ENCODE results near the gene ZNF329.

Gene ZNF329

DNA sequence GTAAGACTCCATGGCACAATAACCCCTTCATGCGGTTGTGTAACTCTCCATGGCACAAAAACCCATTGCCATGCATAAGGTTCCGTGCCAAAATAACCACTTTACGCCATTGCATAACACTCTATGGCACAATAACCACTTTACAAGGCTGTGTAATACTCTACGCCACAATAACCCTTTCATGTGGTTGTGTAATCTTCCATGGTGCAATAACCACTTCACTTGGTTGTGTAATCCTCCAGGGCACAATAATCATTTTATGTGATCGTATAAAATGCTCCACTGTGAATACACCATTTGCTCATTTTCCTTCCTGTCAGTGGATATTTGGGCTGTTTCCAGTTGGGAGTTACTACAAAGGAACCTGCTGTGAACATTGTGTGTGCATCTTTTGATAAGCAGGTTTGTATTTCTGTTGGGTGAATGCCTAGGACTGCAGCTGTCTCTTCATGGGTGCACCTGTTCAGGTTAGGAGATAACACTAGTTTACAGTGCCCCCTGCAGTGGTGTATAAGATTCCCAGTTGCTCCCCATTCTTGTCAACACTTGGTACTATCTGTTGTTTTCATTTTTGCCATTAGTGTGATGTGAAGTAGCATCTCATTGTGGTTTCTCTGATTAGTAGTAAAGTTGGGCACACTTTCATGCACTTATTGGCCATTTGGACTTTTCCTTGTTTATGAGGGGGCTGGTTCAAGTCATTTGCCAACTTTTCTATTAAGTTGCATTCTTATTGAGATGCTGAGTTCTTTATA is 31.4 kb downstream of the ZNF329 start:
- DNase-seq, result no peak

DNA sequence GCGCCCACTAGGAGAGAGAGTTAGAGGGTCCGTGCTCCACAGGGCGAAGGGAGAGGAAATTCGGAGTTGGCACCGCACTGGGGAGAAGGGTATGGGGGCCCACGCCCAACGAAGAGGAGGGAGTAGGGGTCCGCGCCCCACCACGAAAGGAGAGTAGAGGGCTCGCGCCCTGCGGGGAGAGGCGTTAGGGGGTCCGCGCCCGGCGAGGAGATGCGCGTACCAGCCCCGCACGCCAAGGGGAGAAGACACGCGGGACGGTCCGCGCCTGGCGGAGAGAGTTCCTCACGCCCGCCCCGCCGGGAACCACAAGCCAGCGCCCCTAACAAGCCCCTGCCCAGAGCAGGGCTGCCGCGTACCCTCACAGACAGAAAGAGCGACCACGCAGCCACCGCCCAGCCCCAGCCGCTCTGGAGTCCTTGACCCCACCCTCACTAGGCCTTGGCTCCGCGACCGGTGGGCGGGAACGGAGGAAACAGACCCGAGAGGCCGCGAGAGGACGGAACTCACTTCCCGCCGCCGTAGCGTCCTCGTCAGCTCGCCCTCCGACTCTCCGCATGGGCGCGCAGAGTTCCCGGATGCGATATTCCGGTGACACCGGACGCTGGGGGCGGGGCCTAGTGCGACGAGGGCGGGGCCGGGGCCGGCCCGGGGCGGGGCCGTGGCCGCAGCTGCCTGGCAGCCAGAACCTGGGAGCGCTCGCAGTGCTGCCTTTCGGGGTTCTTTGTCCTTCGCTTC is 32.6 kb downstream of the ZNF329 start:
- DNase-seq, result no peak

DNA sequence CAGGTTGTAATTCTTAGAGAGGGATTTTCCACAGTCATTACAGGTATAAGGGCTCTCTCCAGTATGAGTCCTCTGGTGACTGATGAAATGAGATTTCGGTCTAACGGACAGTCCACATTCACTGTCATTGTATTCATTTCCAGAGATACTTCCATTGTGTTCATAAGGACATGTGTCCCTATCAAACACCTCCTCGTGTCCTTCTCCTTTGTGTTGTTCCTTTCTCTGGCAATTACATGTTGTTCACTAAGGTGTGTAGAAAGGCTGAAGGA is 42.1 kb downstream of the ZNF329 start:
- DNase-seq, result no peak

DNA sequence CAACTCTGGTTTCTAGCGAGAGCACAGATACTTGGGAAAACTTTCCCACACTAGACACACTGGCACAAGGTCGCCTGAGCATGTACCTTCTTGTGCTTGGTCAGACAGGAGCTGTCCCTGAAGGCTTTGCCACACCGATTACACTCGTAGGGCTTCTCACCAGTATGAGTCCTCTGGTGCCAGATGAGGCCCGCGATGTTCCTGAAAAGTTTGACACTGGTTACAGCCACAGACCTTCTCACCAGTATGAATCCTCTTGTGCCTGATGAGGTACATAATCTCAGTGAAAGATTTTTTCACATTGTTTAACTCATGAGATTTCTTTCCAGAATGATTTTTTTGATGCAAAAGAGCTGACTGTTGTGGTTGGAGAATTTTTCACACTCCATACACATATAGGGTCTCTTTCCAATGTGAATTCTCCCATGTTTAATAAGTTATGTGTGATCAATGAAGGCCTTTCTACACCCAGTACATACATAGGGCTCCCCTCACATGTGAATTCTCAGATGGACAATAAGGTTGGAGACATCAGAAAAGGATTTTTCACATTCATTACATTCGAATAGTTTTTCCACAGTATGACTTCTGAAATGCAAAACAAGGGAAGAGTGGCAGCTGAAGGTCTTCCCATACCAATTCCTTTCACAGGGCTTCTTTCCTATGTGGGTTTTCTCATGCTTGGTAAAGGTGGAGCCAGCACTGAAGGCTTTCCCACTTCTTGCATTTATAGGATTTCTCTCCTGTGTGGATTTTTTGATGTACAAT is 42.6 kb downstream of the ZNF329 start:
- DNase-seq, result no peak

DNA sequence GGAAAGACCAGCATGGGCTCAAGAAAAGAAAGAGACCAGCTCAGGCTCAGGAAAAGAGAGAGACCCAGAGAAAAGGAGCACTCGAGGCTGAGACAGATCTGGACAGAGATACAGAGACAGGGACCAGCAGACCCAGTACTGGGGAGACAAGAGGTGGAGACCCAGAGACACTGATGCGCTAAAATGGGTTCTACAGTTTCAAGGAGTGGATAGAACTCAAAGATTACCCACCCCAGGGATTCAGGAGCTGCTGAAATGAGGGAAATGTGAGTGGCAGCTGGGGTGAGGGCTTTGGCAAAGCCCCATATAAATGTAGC is 51.9 kb downstream of the ZNF329 start:
- no peak for DNase-seq

DNA sequence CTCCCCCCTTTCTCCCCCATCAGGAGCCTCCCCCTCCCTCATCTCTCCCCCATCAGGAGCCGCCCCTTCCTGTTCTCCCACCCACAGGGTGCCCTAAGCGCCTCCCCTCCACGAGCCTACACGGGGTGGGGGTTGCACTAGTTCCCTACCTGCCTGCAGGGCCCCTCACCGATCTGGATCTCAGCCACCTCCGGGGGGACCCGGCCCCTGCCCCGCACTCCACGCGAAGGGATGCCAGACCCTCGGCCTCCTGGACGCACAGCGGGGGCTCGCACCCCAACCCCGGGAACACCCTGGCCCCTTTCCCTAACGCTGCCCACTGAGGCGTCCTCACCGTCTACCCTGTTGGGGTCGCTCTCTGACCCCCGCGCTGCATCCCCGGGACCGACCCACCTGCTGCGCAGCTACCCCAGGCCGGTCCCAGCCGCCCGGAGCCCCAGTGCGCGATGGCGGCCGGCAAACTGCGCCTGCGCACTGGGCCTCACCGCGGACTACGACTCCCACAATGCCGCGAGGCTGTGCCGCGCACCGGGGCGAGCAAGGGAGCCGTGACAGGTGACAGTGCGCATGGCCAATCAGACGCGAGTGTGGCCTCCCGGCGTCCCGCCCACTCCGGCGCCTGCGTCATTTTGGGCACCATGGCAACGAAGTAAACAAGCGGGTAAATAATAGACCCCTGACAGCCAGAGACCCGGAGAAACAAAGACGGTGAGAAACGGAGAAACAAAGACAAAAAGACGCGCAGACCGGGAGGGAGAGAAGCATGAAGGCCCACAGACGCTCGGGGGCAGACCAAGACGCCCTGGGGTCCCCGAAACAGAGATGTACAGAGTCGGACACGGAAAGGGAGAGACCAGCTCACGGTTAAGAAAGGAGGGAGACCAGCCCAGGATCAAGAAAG is 52.6 kb downstream of the ZNF329 start, which contains the start of gene ZSCAN18:
ZSCAN18 (minus strand) TSS at position 451 of the 901 bp plus-strand sequence. CDS start 7,964 bp downstream, outside the sequence.
- peak; percentile 97 for DNase-seq

DNA sequence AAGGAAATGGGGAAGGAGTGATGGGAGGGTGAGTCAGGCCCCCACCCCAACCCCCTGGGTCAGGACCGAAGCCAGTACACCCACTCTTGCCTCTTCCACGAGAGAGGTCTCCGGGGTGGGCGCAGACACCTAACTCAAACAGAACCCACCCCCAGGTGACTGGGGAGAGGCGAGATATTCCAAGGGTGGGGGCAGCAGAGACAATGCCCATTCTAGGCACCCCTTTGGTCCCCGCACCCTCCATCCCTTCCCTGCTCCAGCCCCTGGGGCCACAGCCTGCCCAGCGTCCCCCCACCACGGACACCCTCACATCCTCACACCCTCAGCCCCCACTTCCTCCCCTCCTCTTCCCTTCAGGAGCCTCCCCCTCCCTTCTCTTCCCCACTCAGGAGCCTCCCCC is 53.2 kb downstream of the ZNF329 start:
- no peak for DNase-seq

DNA sequence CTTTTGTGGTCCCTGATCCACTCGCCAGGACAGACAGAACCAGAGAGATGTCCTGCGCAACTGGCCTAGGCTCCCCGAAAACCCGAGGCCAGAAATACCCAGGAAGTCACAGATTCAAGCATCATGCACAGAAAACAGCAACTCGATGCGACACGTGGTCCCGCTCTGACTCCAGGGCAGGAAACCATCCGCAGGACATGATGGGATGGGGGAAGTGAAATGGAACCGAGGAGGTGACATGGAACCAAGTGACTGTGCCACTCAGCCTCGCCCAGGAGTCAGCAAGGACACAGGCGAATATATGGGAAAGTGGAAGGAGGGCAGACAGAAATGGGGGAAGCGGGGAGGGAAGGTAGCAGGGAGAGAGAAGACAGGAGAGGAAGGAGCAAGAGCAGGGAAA is 53.7 kb downstream of the ZNF329 start:
- no peak for DNase-seq

DNA sequence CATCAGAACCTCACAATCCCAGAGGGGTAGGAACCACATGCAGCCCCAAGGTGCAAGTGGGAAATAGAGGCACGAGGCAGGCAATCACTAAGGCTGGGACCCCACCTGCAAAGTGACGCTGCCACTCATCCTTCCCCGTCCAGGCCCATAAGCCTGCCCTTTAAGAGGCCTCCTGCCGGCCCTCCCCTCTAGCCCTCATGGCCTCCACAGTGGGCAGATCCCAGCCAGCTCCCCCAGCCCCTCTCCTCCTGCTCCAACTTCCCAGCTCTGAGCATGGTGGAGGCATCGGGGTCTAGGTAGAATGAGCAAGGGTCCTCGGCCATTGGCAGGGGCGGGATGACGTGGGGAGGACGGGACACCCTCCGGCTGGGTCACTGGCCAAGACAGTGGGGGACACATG is 55.3 kb downstream of the ZNF329 start:
- DNase-seq, result no peak

DNA sequence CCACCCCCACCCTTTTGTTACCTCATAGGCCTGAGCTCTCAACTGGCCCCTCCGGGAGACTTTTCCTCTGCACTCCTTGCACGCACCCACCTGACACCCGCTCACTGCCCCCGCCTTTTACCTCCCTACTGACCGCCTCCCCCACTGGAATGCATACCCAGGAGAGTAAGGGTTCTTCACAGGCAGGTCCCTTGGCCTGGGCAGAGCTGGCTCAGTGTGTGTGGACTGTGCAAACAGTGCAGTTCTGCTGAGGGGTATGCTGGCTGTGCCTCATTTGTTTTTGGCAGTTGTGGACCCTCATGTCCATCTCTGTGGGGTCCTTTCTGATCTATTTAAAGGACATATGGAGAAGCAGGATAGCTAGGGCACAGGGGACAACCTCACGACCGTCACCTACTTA is 57.5 kb downstream of the ZNF329 start:
- DNase-seq, result no peak

DNA sequence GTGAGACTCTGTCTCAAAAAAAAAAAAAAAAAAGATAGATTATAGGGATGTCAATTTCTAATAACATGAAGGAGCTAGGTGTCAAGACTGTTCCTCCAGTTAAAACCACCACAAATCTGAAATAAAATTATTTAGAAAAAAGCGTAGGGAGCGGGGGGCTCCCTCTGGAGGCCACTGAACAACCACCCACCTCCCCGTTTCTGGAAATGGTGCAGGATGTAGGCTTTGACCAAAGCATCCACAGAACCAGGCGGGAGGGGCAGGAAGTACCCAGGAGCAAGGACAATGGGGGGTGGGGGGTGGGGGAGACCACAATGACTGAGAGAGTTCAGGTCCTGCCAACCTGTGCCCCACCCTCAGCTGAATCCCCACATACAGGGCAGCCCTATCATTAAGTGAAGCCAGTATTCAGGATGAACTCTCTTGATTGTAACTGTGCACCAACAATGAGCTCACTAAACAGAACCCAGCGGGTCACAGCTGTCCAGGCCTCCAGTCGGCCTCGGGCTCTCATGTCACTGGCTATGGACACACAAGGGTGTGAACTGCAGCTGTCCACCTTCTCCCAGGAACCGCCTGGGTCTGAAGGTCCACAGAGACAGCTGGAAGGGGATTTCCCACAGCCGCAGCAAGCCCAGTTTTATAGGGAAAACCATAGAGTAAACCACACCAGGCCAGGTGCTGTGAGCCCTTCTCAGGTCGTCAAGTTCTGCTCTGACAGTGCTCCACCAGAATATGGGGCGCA is 59.2 kb downstream of the ZNF329 start:
- DNase-seq, result no peak

DNA sequence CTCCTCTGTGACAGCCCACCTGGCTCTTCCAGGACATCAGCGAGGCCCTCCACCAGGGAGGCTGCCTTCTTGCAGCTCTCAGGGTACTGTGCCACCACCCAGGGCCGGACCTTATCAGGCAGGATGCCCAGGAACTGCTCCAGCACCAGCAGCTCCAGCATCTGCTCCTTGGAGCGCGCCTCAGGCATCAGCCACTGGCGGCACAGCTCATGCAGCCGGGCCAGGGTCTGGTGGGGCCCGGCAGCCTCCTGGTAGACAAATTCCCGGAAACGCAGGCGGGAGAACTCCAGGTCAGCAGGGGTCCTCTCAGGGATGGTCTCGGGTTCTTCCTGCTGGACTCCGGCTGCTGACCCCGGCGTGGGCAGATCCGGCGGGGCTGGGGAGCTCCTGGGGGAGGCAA is 60.7 kb downstream of the ZNF329 start:
- no peak for DNase-seq

DNA sequence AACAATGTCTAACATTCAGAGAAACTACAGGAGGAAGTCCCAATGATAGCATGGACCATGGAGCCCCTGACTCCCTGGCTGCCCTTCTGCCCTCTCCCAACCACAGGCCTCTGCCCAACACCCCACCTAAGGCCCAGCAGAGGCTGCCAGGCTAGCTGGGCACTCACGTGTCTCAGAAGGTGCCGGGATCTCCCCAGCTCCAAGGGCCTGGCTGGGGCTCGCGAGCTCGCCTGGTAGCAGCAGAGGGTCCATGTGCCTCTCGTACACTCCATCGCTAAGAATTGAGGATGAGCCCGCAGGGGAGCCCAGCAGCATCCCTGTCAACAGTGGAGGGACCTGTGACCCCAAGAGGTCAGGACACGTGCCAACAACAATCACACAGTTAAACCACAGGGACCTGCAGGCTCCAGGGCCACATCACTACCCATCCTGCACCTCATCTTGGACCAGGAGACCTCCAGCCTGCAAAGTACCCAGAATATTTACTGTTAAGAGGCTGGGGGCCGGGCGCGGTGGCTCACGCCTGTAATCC is 62.0 kb downstream of the ZNF329 start:
- no peak for DNase-seq

DNA sequence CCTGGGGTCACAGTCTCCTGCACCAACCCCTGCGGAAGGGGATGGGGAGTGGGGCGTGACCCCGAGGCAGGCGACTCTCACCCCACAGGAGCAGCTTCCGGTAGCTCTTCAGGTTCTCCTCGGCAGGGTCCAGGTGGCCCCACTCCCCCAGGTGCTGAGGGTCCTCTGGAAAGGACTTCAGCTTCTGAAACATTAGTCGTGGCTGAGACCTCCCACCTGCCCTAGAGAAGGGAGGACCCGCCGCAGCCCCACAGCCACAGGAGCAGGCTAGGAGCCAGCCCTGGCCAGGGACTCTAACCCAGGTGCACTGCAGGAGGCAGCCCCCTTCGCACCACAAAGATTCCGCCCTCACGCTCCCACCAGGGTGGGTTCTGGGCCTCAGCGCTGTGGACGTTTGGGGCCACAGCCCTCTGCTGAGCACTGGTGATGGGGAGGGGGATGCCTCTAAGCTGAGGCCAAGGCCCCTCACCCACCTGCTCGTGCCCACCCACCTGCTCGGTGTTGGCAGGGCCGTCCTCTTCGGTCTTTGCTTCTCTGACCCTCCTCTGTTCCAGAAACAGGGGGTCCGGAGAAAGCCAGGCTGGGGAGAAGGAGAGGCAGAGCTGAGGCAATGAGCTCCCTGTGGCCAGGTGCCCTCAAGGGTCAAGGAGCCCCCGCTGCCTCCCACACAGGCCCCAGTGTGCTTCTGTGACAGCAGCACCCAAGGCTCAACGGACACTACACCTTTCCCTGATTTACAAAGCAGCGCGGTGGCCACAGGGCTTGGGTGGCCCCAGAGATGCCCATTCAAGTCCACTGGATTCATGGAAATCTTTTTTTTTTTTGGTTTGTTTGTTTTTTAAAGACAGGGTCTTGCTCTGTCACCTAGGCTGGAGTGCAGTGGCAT is 63.5 kb downstream of the ZNF329 start:
- no peak for DNase-seq

DNA sequence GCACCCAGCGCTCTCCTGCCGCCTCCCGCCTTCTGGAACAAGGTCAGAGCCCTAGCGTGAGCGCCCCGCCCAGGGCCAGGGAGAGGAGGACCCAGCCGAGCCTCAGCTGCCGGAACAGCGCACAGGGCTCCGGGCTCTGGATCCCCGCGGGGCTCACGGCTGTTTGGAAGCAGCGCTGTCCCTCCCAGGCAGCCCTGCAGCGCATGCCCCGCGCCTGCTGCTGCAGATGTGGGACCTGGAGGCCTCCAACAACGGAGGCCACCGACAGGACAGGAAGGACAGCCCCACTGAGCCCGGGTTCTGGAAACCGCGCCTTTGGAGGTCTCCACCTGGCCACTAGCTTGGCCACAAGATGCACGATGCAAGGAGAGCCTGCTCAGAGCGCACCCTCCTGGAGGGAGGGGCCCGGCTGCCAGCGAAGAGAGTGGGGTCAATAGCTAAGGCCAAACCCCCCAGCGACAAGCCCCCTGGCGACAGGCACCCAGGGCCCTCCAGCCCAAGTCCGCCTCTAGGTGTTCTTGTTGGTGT is 65.2 kb downstream of the ZNF329 start:
- no peak for DNase-seq

DNA sequence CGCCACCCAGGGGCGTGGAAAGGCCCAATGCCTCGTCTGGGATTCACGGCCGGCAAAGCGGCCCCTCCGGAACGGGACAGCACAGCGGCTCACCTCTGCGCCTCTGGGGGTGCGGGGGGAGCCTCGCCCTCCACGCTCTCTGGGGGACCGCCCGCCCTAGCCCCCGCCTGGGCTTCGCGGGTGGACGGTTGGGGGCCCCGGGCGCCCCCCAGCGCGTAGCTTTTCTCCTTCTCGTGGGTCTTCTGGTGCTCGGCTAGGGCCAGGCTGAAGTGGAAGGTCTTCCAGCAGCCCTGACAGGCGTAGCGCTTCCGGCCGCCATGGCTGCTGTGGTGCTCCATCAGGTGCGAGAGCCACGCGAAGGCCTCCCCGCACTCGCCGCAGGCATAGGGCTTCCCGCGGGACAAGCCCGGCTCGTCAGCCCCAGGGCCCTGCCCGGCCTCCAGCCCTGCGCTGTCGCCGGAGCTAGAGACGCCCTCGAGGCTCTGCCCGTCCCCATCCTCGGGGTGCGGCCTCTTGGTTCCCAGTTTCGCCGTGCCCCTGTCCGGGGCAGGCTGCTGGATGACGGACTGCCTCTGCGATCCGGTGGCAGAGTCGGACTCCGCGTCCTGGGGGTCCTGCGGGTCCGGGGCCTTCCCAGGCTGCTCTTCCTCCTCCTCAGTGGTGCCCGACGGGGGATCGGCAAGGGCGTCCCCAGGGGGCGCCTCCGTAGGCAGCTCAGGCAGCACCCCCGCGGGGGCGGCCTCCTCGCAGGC is 65.8 kb downstream of the ZNF329 start:
- DNase-seq, result no peak

DNA sequence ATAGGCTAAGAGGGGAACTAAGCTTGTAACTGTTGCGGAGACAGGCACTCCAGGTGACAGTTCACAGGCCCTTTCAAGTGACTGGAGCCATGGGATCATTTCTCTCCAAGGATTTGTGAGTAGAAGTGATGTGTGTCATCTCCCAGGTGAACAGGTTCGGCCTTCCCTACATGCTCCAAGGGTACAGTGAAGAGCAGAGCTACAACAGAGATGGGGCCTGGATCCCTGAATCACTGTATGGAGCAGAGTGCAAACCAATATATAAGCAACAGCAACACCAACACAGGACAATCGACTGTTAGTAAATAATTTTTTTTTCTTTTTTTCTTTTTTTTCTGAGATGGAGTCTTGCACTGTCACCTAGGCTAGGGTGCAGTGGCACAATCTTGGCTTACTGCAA is 67.6 kb downstream of the ZNF329 start:
- DNase-seq, result no peak

DNA sequence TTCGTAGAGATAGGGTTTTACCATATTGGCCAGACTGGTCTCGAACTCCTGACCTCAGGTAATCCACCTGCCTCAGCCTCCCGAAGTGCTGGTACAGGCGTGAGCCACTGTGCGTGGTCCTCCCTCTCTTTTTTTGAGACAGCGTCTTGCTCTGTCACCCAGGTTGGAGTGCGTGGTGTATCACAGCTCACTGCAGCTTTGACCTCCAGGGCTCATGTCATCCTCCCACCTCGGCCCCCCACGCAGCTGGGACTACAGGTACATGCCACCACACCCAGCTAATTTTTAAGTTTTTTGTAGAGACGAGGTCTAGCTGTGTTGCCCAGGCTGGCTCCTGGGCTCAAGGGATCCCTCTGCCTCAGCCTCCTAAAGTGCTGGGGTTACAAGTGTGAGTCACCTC is 70.8 kb downstream of the ZNF329 start:
- DNase-seq, result no peak
